ENCODE data around the gene NUDT16L1.

Gene NUDT16L1

GRCh38 chr16:4682084-4682591 is 11.2 kb upstream of the NUDT16L1 start:
- H3K79me2 ChIP-seq: peaks cover 11% of the 10 kb centered on the region
- no peaks in the 10 kb centered on the region for H3K27me3 ChIP-seq (ENCODE audit: control insufficient read depth, insufficient read depth, low read length)
- H3K27ac ChIP-seq: no peak overlapping the region
- H3K4me3 ChIP-seq (ENCODE audit: low read depth, low read length): no peak overlapping the region
- no peaks in the 10 kb centered on the region for H3K36me3 ChIP-seq (ENCODE audit: control insufficient read depth, insufficient read depth, low read length)
- no peak overlapping the region for H3K9ac ChIP-seq
- H3K9me3 ChIP-seq (ENCODE audit: control insufficient read depth, low read length): no peaks in the 10 kb centered on the region
- no peak overlapping the region for H2AFZ ChIP-seq
- no peak overlapping the region for H3K4me2 ChIP-seq (ENCODE audit: low read length)
- H3K4me1 ChIP-seq: peaks cover 14% of the 10 kb centered on the region
- no peak for TF ChIP-seq CTCF (IDR thresholded peaks at IDR 0.05)

GRCh38 chr16:4682616-4683254 is 10.6 kb upstream of the NUDT16L1 start:
- Histone ChIP-seq H3K4me2 (ENCODE audit: low read length) (no peak overlapping the region), H3K79me2 (peaks cover 11% of the 10 kb centered on the region), H3K9ac (no peak overlapping the region), H2AFZ (no peak overlapping the region), H3K4me3 (ENCODE audit: low read depth, low read length) (no peak overlapping the region), H3K36me3 (ENCODE audit: control insufficient read depth, insufficient read depth, low read length) (no peaks in the 10 kb centered on the region), H3K9me3 (ENCODE audit: control insufficient read depth, low read length) (no peaks in the 10 kb centered on the region), H3K4me1 (peaks cover 14% of the 10 kb centered on the region), H3K27me3 (ENCODE audit: control insufficient read depth, insufficient read depth, low read length) (no peaks in the 10 kb centered on the region), H3K27ac (no peak overlapping the region)
- TF ChIP-seq CTCF (IDR thresholded peaks at IDR 0.05): no peak

- Histone ChIP-seq H3K9me3 (ENCODE audit: control insufficient read depth, low read length) (no peaks in the 10 kb centered on the region), H3K4me3 (ENCODE audit: low read depth, low read length) (no peak overlapping the region), H2AFZ (no peak overlapping the region), H3K4me2 (ENCODE audit: low read length) (no peak overlapping the region), H3K27ac (no peak overlapping the region), H3K36me3 (ENCODE audit: control insufficient read depth, insufficient read depth, low read length) (no peaks in the 10 kb centered on the region), H3K4me1 (peaks cover 14% of the 10 kb centered on the region), H3K9ac (no peak overlapping the region), H3K79me2 (peaks cover 7% of the 10 kb centered on the region), H3K27me3 (ENCODE audit: control insufficient read depth, insufficient read depth, low read length) (no peaks in the 10 kb centered on the region)
- no peak for TF ChIP-seq CTCF (IDR thresholded peaks at IDR 0.05)
Measured at GRCh38 chr16:4683255-4684057, 9.9 kb upstream of the NUDT16L1 start.

- Histone ChIP-seq H3K4me2 (ENCODE audit: low read length) (no peak overlapping the region), H3K27me3 (ENCODE audit: control insufficient read depth, insufficient read depth, low read length) (no peaks in the 10 kb centered on the region), H3K79me2 (peaks cover 4% of the 10 kb centered on the region), H3K9ac (no peak overlapping the region), H3K4me3 (ENCODE audit: low read depth, low read length) (no peak overlapping the region), H3K4me1 (peaks cover 14% of the 10 kb centered on the region), H3K9me3 (ENCODE audit: control insufficient read depth, low read length) (no peaks in the 10 kb centered on the region), H2AFZ (no peak overlapping the region), H3K27ac (no peak overlapping the region), H3K36me3 (ENCODE audit: control insufficient read depth, insufficient read depth, low read length) (no peaks in the 10 kb centered on the region)
- no peak for TF ChIP-seq CTCF (IDR thresholded peaks at IDR 0.05)
Measured at GRCh38 chr16:4684058-4684715, 9.2 kb upstream of the NUDT16L1 start.
